Measurements from ENCODE around the gene GRK5.
"Not testable (repeated sequence)": the region's sequence is repeated elsewhere in the genome, so short reads cannot be mapped to it uniquely, and the experiment has no call there.

The GRK5 gene

GRCh38 chr10:119222537-119222936, 15.2 kb downstream of the GRK5 start:
- no peak for TF ChIP-seq ZNF274 (IDR thresholded peaks at IDR 0.05; ENCODE audit: low read depth, low read length)
- no peak overlapping the region for H3K4me3 ChIP-seq (ENCODE audit: low read length)

- TF ChIP-seq ZNF274 (IDR thresholded peaks at IDR 0.05; ENCODE audit: low read depth, low read length), result no peak
- no peak overlapping the region for H3K4me3 ChIP-seq (ENCODE audit: low read length)
Observed at GRCh38 chr10:119222966-119223386, 15.6 kb downstream of the GRK5 start.

GRCh38 chr10:119225083-119225658, 17.8 kb downstream of the GRK5 start:
- no peak overlapping the region for H3K4me3 ChIP-seq (ENCODE audit: low read length)
- TF ChIP-seq ZNF274 (IDR thresholded peaks at IDR 0.05; ENCODE audit: low read depth, low read length), result no peak

GRCh38 chr10:119227825-119228224, 20.5 kb downstream of the GRK5 start:
- H3K4me3 ChIP-seq (ENCODE audit: low read length), result no peak overlapping the region
- no peak for TF ChIP-seq ZNF274 (IDR thresholded peaks at IDR 0.05; ENCODE audit: low read depth, low read length)

- no peak for TF ChIP-seq ZNF274 (IDR thresholded peaks at IDR 0.05; ENCODE audit: low read depth, low read length)
- H3K4me3 ChIP-seq (ENCODE audit: low read length), result no peak overlapping the region
Observed at GRCh38 chr10:119231654-119232053, 24.3 kb downstream of the GRK5 start.

GRCh38 chr10:119232439-119232838, 25.1 kb downstream of the GRK5 start:
- H3K4me3 ChIP-seq (ENCODE audit: low read length), result not testable (repeated sequence)

- no peak overlapping the region for H3K4me3 ChIP-seq (ENCODE audit: low read length)
- TF ChIP-seq ZNF274 (IDR thresholded peaks at IDR 0.05; ENCODE audit: low read depth, low read length), result no peak
Observed at GRCh38 chr10:119233123-119233820, 25.9 kb downstream of the GRK5 start.

GRCh38 chr10:119233821-119234220, 26.4 kb downstream of the GRK5 start:
- no peak for TF ChIP-seq ZNF274 (IDR thresholded peaks at IDR 0.05; ENCODE audit: low read depth, low read length)
- no peak overlapping the region for H3K4me3 ChIP-seq (ENCODE audit: low read length)

- no peak for TF ChIP-seq ZNF274 (IDR thresholded peaks at IDR 0.05; ENCODE audit: low read depth, low read length)
- H3K4me3 ChIP-seq (ENCODE audit: low read length), result no peak overlapping the region
Observed at GRCh38 chr10:119235356-119235755, 28.0 kb downstream of the GRK5 start.

GRCh38 chr10:119237722-119238436, 30.5 kb downstream of the GRK5 start:
- TF ChIP-seq ZNF274 (IDR thresholded peaks at IDR 0.05; ENCODE audit: low read depth, low read length), result no peak
- no peak overlapping the region for H3K4me3 ChIP-seq (ENCODE audit: low read length)

GRCh38 chr10:119238577-119238976, 31.2 kb downstream of the GRK5 start:
- TF ChIP-seq ZNF274 (IDR thresholded peaks at IDR 0.05; ENCODE audit: low read depth, low read length), result no peak
- no peak overlapping the region for H3K4me3 ChIP-seq (ENCODE audit: low read length)

- H3K4me3 ChIP-seq (ENCODE audit: low read length), result not testable (repeated sequence)
Observed at GRCh38 chr10:119239015-119239414, 31.6 kb downstream of the GRK5 start.

GRCh38 chr10:119239630-119240029, 32.3 kb downstream of the GRK5 start:
- H3K4me3 ChIP-seq (ENCODE audit: low read length), result not testable (repeated sequence)

GRCh38 chr10:119241066-119241465, 33.7 kb downstream of the GRK5 start:
- no peak for TF ChIP-seq ZNF274 (IDR thresholded peaks at IDR 0.05; ENCODE audit: low read depth, low read length)
- H3K4me3 ChIP-seq (ENCODE audit: low read length), result no peak overlapping the region

- H3K4me3 ChIP-seq (ENCODE audit: low read length), result no peak overlapping the region
- no peak for TF ChIP-seq ZNF274 (IDR thresholded peaks at IDR 0.05; ENCODE audit: low read depth, low read length)
Observed at GRCh38 chr10:119242186-119242585, 34.8 kb downstream of the GRK5 start.

Measured in GM08714 (cell line).